OCI-M2 (cell line): ENCODE measurements around the gene INPP4A.

Experiments
- DNase-seq: peaks from one replicate; lab custom pipeline; 2025; ENCODE audit not compliant: unreplicated experiment; lab: John Stamatoyannopoulos, UW

INPP4A gene

DNA sequence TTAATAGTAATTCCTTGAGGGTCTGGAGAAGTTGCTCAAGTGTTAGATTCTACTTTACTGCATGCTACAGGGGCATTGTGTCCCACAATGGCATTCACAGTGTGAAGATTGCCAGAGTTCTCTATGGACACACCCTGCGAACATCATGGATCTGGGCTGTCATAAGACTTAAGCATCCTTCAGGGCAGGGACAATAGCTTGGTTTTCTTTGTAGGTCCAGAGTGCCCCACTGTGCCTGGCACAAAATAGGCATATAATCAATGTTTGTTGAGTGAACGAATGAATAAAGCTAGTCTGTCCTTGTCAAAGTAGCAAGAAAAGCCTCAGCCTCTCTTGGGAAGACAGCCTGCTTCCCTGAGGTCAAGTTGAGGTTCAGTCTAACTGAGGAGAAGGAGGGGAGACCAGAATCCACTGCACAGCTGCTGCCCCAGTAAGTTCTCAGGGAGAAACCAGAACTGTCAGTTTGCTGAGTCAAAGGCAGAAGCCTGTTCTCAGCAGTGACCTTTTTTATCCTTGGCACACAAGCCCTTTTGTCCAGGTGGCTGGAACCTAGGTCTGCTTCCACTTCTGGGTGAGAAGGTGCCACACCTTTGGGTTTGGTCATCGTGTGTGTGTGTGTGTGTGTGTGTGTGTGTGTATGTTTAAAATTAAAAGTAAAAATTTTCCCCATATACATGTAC lies 15.0 kb downstream of the INPP4A start:
- no peak for DNase-seq

- DNase-seq, result no peak
Measured at GRCh38 chr2:98460573-98461497, 16.2 kb downstream of the INPP4A start.

DNA sequence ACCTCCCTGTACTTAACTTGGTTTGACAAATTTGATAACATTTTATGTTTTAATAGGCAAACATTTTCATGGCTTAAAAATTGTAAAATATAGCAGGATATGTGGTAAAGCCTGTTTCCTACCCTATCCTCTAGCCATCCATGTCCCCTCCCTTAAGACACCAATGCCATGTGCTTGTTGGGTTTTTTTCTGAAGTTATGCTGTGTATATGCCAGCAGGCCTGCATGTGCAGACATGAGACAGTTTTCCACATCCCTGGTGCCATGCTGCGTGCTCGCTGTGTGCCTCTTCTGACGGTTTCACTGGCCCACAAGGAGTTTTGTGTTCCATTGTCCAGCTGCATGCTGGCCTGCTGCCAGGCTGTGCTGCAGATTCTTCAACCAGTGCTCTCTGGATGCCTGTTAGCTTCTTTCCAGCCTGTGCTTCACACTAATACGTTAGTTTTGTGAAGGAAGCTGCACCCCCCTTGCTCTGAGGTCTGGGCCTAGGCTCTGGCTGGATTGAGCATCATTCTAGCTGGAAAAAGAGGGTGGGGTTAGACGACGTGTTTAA lies 16.9 kb downstream of the INPP4A start:
- DNase-seq, result no peak

DNA sequence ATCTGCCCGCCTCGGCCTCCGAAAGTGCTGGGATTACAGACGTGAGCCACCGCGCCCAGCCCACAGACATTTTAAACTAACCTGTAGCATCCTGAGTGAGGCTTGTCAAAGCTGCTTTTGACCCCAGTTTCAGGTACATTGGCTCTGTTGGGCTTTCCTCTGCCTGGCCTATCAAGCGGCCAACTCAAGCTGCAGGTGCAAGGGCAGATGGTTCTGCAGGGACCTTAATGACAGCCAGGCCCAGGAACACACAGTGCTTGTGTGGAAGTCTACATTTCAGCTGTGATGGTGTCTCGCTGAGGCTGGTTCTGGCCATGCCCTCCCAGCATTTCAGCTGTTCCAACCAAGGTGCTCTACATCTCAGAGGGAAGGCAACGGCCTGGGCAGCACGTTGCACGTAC lies 18.4 kb downstream of the INPP4A start:
- DNase-seq, result no peak

- no peak for DNase-seq
Measured at GRCh38 chr2:98463551-98463971, 18.9 kb downstream of the INPP4A start.

GRCh38 chr2:98463988-98464771 lies 19.5 kb downstream of the INPP4A start:
- DNase-seq, result no peak

DNA sequence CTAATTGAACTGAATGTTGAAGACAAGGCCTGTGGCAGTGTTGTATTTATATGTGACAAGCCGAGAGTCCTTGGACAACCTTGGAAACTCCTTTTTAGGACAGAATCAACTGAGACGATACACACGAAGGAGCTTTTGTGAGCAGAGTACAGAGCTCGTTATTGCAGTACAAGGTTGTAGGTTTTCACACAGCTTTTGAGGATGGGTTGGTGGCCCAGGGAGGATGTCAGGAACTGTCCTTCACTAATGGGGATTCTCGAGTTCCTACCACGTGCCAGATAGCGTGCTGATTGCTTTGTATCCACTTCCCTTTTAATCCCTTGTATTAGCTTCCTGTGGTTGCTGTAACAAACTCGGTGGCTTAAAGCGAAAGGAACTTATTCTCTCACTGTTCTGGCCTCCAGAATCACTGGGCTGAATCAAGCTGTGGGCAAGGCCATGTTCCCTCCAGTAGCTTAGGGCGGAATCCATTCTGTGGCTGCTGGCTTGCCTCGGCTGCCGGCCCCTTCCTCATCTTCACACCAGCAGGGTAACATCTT lies 20.2 kb downstream of the INPP4A start:
- no peak for DNase-seq

GRCh38 chr2:98465456-98466226 lies 21.0 kb downstream of the INPP4A start:
- no peak for DNase-seq

GRCh38 chr2:98467082-98467536 lies 22.5 kb downstream of the INPP4A start:
- no peak for DNase-seq

DNA sequence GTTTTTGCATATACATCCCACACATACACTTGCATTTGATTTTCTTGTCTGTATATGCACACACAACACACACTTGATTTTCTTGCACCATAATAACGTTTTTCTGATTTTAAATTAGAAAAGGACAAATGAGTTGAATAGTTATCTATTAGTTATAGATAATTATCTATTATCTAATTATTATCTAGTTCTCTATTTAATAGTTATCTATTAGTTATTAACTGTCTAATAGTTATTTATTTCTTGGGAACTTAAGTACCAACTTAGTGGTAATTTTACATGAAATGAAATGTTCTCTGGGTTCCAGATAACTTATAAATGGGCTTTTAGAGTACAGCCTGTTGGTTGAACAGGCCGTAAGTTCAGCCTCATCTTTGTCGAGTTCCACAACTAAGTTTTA lies 23.0 kb downstream of the INPP4A start:
- no peak for DNase-seq

- DNase-seq, result no peak
Measured at GRCh38 chr2:98468621-98469236, 24.1 kb downstream of the INPP4A start.

- DNase-seq, result no peak
Measured at GRCh38 chr2:98469862-98470544, 25.3 kb downstream of the INPP4A start.

GRCh38 chr2:98470851-98471255 lies 26.2 kb downstream of the INPP4A start:
- no peak for DNase-seq

DNA sequence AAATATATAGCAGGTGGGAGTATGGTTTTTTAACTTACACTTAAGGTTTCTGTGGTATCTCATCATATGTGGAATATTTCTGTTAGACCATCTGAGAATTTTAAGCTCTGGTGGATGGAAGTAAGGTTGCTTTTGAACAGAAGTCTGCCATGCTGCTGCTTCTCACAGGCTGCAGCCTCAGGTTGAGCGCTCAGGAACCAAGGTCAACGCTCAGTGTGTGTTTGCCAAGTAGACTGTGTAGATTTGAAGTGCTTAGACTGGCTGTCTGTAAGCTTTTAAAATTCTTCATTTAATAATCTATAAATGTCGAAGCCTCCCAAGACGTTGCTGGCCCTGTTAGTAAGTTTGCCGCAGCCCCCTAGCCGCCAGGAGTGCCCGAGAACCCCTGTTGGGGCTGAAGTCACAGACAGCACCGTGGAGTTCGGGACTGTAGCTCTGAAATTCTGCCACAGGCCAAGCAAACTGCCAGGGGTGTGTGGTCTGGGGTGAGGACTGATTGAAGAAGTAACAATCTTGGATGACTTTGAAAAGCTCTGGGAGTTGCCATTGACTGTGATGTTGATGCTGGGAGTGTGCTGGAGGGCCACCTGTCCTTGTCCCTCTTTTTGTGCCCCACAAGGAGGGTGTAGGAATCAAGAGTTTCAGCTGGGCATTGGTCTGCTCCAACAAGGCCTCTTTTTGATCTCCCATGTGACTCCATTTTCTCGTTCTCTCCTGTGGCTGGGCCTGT lies 26.9 kb downstream of the INPP4A start:
- no peak for DNase-seq

- no peak for DNase-seq
Measured at GRCh38 chr2:98472132-98472650, 27.5 kb downstream of the INPP4A start.

DNA sequence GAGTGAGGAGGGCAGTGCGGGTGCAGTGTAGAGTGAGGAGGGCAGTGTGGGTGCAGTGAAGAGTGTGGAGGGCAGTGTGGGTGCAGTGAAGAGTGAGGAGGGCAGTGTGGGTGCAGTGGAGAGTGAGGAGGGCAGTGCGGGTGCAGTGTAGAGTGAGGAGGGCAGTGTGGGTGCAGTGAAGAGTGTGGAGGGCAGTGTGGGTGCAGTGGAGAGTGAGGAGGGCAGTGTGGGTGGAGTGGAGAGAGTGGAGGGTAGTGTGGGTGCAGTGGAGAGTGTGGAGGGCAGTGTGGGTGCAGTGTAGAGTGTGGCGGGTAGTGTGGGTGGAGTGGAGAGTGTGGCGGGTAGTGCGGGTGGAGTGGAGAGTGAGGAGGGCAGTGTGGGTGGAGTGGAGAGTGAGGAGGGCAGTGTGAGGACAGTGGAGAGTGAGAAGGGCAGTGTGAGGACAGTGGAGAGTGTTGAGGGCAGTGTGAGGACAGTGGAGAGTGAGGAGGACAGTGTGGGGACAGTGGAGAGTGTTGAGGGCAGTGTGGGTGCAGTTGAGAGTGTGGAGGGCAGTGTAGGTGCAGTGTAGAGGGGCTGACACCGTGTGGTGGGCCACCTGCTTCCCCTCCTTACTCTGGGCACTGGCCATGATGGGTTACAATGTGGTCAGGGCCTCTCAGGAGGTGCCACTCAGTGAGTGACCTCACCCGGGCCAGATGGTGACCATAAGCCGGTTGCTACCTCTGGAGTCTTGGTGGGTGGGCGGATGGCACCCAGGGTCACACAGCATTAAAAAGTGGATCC lies 28.5 kb downstream of the INPP4A start:
- DNase-seq, result no peak

- no peak for DNase-seq
Measured at GRCh38 chr2:98473995-98474780, 29.5 kb downstream of the INPP4A start.
